HG02970 (cell line): ENCODE measurements around the gene SH3RF2.

ENCODE experiments used
- ATAC-seq: cut with Tn5 transposase; IDR thresholded peaks from one replicate; pipeline ENCODE4 v1.9.1; 2021; ENCODE audit warnings: mild to moderate bottlenecking, moderate library complexity, moderate number of reproducible peaks; ENCODE audit not compliant: unreplicated experiment, low FRiP score

Gene SH3RF2

GRCh38 chr5:146068977-146069779 is 132.8 kb downstream of the SH3RF2 start:
- ATAC-seq, result peak; percentile 69

- ATAC-seq, result peak; percentile 32
These were observed 133.4 kb downstream of the SH3RF2 start for GRCh38 chr5:146069780-146070099.

GRCh38 chr5:146070746-146071145 is 134.4 kb downstream of the SH3RF2 start:
- no peak for ATAC-seq

GRCh38 chr5:146071171-146071570 is 134.8 kb downstream of the SH3RF2 start:
- ATAC-seq, result no peak

GRCh38 chr5:146072595-146072994 is 136.2 kb downstream of the SH3RF2 start:
- no peak for ATAC-seq

- no peak for ATAC-seq
These were observed 137.0 kb downstream of the SH3RF2 start for GRCh38 chr5:146073239-146073900.

GRCh38 chr5:146076028-146076427 is 139.7 kb downstream of the SH3RF2 start:
- no peak for ATAC-seq

GRCh38 chr5:146076455-146076854 is 140.1 kb downstream of the SH3RF2 start:
- no peak for ATAC-seq

- no peak for ATAC-seq
These were observed 142.2 kb downstream of the SH3RF2 start for GRCh38 chr5:146078566-146078965.

GRCh38 chr5:146079695-146080373 is 143.5 kb downstream of the SH3RF2 start:
- no peak for ATAC-seq

- ATAC-seq, result no peak
These were observed 145.2 kb downstream of the SH3RF2 start for GRCh38 chr5:146081556-146081955.

- peak; percentile 71 for ATAC-seq
These were observed 146.4 kb downstream of the SH3RF2 start for GRCh38 chr5:146082798-146083197.

GRCh38 chr5:146084376-146084775 is 148.0 kb downstream of the SH3RF2 start:
- no peak for ATAC-seq

GRCh38 chr5:146088098-146088497 is 151.7 kb downstream of the SH3RF2 start:
- ATAC-seq, result no peak

- ATAC-seq, result no peak
These were observed 152.9 kb downstream of the SH3RF2 start for GRCh38 chr5:146089287-146089686.

GRCh38 chr5:146091881-146092280 is 155.5 kb downstream of the SH3RF2 start:
- ATAC-seq, result no peak

- no peak for ATAC-seq
These were observed 161.7 kb downstream of the SH3RF2 start for GRCh38 chr5:146098047-146098446.

- ATAC-seq, result no peak
These were observed 165.3 kb downstream of the SH3RF2 start for GRCh38 chr5:146101646-146102045.

GRCh38 chr5:146103594-146103993 is 167.2 kb downstream of the SH3RF2 start:
- no peak for ATAC-seq

- no peak for ATAC-seq
These were observed 169.1 kb downstream of the SH3RF2 start, which contains the start of gene PLAC8L1 for GRCh38 chr5:146105477-146105876. Gene PLAC8L1 (minus strand): TSS chr5:146105577. CDS start chr5:146104311, 1,266 bp downstream.

GRCh38 chr5:146107901-146108300 is 171.5 kb downstream of the SH3RF2 start:
- no peak for ATAC-seq
